ENCODE results near the gene PPM1H.
"Not testable (repeated sequence)": the region's sequence is repeated elsewhere in the genome, so short reads cannot be mapped to it uniquely, and the experiment has no call there.

PPM1H gene
- total RNA-seq, result 12.8 to 90.2 (median 61.5) reads per million in 17 experiments

- DNase-seq, result peak; percentile 61 to 86 (median 79)
These were observed at the start of gene PPM1H for GRCh38 chr12:62934799-62935674. TSS of gene PPM1H (minus strand) at chr12:62935150. CDS start at chr12:62934736, 414 bp downstream.

- DNase-seq, result peak in 3 of 4 experiments; percentile 4 to 30 (median 18)
These were observed 48.6 kb upstream of the PPM1H start for GRCh38 chr12:62983594-62983993.

- DNase-seq, result no peak
These were observed 43.8 kb upstream of the PPM1H start for GRCh38 chr12:62978768-62979167.

- DNase-seq, result no peak
These were observed 42.9 kb upstream of the PPM1H start for GRCh38 chr12:62977883-62978282.

- no peak for DNase-seq
These were observed 42.5 kb upstream of the PPM1H start for GRCh38 chr12:62977418-62977817.

GRCh38 chr12:62976110-62976662, 41.2 kb upstream of the PPM1H start:
- no peak for DNase-seq

- no peak for DNase-seq
These were observed 37.0 kb upstream of the PPM1H start for GRCh38 chr12:62971769-62972525.

GRCh38 chr12:62969695-62970094, 34.7 kb upstream of the PPM1H start:
- DNase-seq, result no peak

GRCh38 chr12:62967701-62968100, 32.8 kb upstream of the PPM1H start:
- DNase-seq, result no peak

- no peak for DNase-seq
These were observed 32.1 kb upstream of the PPM1H start for GRCh38 chr12:62966990-62967506.

- DNase-seq, result not testable (repeated sequence)
These were observed 31.6 kb upstream of the PPM1H start for GRCh38 chr12:62966446-62966989.

GRCh38 chr12:62965700-62966099, 30.8 kb upstream of the PPM1H start:
- not testable (repeated sequence) for DNase-seq

GRCh38 chr12:62965242-62965641, 30.3 kb upstream of the PPM1H start:
- not testable (repeated sequence) for DNase-seq

- DNase-seq, result peak; percentile 35 to 61 (median 48)
These were observed 28.6 kb upstream of the PPM1H start for GRCh38 chr12:62963486-62964041.

GRCh38 chr12:62960324-62960723, 25.4 kb upstream of the PPM1H start:
- DNase-seq, result no peak

GRCh38 chr12:62959745-62960144, 24.8 kb upstream of the PPM1H start:
- DNase-seq, result no peak

- no peak for DNase-seq
These were observed 22.4 kb upstream of the PPM1H start for GRCh38 chr12:62957233-62957953.

- no peak for DNase-seq
These were observed 20.7 kb upstream of the PPM1H start for GRCh38 chr12:62955678-62956077.

GRCh38 chr12:62950317-62950716, 15.4 kb upstream of the PPM1H start:
- DNase-seq, result no peak

GRCh38 chr12:62948123-62948522, 13.2 kb upstream of the PPM1H start:
- no peak for DNase-seq

GRCh38 chr12:62947364-62947763, 12.4 kb upstream of the PPM1H start:
- no peak for DNase-seq
